WTC11 (cell line): ENCODE data around the gene SETD3. TPM values are rescaled to one million over a fixed set of nuclear protein-coding genes. Genes with fewer than 3 reads are reported as not detected.
A peak's percentile ranks its signal among the peaks of the same experiment; 100 is the strongest.

Source experiments
- ATAC-seq: fragments of 200-7000 bp; cut with Tn5 transposase; 2 replicates; pipeline ENCODE4 v1.10.0; 2021; ENCODE audit warnings: mild to moderate bottlenecking, moderate library complexity
- CTCF ChIA-PET: fragments of 300-600 bp; sonication (Branson Sonifier 250); formaldehyde crosslinking; loops from one replicate; lab custom pipeline; 2021; ENCODE audit warnings: antibody characterized with exemption; lab: Charles Lee
- POLR2A ChIA-PET: fragments of 350-600 bp; sonication (Branson Sonifier 250); formaldehyde crosslinking; loops from one replicate; lab custom pipeline; 2021; ENCODE audit warnings: antibody characterized with exemption; lab: Charles Lee
- DNase-seq: peaks from one replicate; pipeline ENCODE4 v3.0.0; 2021; ENCODE audit warnings: low spot score
- H3K27ac Mint-ChIP-seq: 2 replicates; pipeline ENCODE4 v1.8.0; 2021; ENCODE audit warnings: mixed read lengths
- H3K27me3 Mint-ChIP-seq: 2 replicates; pipeline ENCODE4 v1.8.0; 2021; ENCODE audit warnings: low read depth, mild to moderate bottlenecking, moderate library complexity, mixed read lengths
- H3K36me3 Mint-ChIP-seq: 2 replicates; pipeline ENCODE4 v1.8.0; 2021; ENCODE audit warnings: mixed read lengths
- H3K4me1 Mint-ChIP-seq: 2 replicates; pipeline ENCODE4 v1.8.0; 2022; ENCODE audit warnings: mixed read lengths
- H3K4me3 Mint-ChIP-seq: 2 replicates; pipeline ENCODE4 v1.8.0; 2021; ENCODE audit warnings: mild to moderate bottlenecking, moderate library complexity, mixed read lengths
- H3K9me3 Mint-ChIP-seq: 2 replicates; pipeline ENCODE4 v1.8.0; 2021; ENCODE audit warnings: mixed read lengths
- CREB1 ChIP-seq: sonication (generic); formaldehyde crosslinking; IDR thresholded peaks from 2 replicates; pipeline ENCODE4 v1.8.0; 2023; ENCODE audit warnings: mild to moderate bottlenecking, missing genetic modification reagents
- CREM ChIP-seq: sonication (generic); formaldehyde crosslinking; IDR thresholded peaks from 2 replicates; pipeline ENCODE4 v1.8.1; 2022; ENCODE audit warnings: mild to moderate bottlenecking, missing genetic modification reagents, moderate library complexity
- ELF4 ChIP-seq: sonication (generic); formaldehyde crosslinking; IDR thresholded peaks from 2 replicates; pipeline ENCODE4 v1.8.1; 2022; ENCODE audit warnings: low read depth, mild to moderate bottlenecking, moderate library complexity, missing genetic modification reagents
- EMX1 ChIP-seq: fragments of 250-450 bp; sonication (Bioruptor Pico); IDR thresholded peaks from 2 replicates; pipeline ENCODE4 v1.8.0; 2021; ENCODE audit warnings: mild to moderate bottlenecking
- ETV6 ChIP-seq: sonication (generic); formaldehyde crosslinking; IDR thresholded peaks from 2 replicates; pipeline ENCODE4 v1.8.1; 2022; ENCODE audit warnings: mild to moderate bottlenecking, missing genetic modification reagents
- FOXK1 ChIP-seq: sonication (generic); formaldehyde crosslinking; IDR thresholded peaks from 2 replicates; pipeline ENCODE4 v1.8.0; 2022; ENCODE audit warnings: mild to moderate bottlenecking, moderate library complexity, missing genetic modification reagents
- FOXP1 ChIP-seq: sonication (generic); formaldehyde crosslinking; IDR thresholded peaks from 2 replicates; pipeline ENCODE4 v1.8.0; 2022; ENCODE audit warnings: missing genetic modification reagents, mild to moderate bottlenecking, moderate library complexity, borderline replicate concordance
- GRHL2 ChIP-seq: fragments of 250-450 bp; sonication (Bioruptor Pico); IDR thresholded peaks from 2 replicates; pipeline ENCODE4 v1.8.0; 2022; ENCODE audit warnings: mild to moderate bottlenecking, moderate library complexity; ENCODE audit not compliant: insufficient replicate concordance, severe bottlenecking
- MYBL2 ChIP-seq: sonication (generic); formaldehyde crosslinking; IDR thresholded peaks from 2 replicates; pipeline ENCODE4 v1.8.1; 2023; ENCODE audit warnings: mild to moderate bottlenecking, moderate library complexity, missing genetic modification reagents
- NFATC4 ChIP-seq: fragments of 250-450 bp; sonication (Bioruptor Pico); IDR thresholded peaks from 2 replicates; pipeline ENCODE4 v1.9.0; 2021; ENCODE audit warnings: mild to moderate bottlenecking
- PRRX2 ChIP-seq: fragments of 250-450 bp; sonication (Bioruptor Pico); IDR thresholded peaks from 2 replicates; pipeline ENCODE4 v1.8.0; 2021; ENCODE audit warnings: mild to moderate bottlenecking
- SOX15 ChIP-seq: fragments of 250-450 bp; sonication (Bioruptor Pico); IDR thresholded peaks from 2 replicates; pipeline ENCODE4 v1.9.0; 2021; ENCODE audit warnings: mild to moderate bottlenecking
- TCF7 ChIP-seq: sonication (generic); formaldehyde crosslinking; IDR thresholded peaks from 2 replicates; pipeline ENCODE4 v1.8.0; 2022; ENCODE audit warnings: mild to moderate bottlenecking, low read depth, missing genetic modification reagents, moderate library complexity
- ZNF423 ChIP-seq: fragments of 250-450 bp; sonication (Bioruptor Pico); IDR thresholded peaks from 2 replicates; pipeline ENCODE4 v2.1.2; 2022; ENCODE audit warnings: mild to moderate bottlenecking, moderate library complexity
- ZNF532 ChIP-seq: fragments of 250-450 bp; sonication (Bioruptor Pico); IDR thresholded peaks from 2 replicates; pipeline ENCODE4 v1.9.0; 2021; ENCODE audit warnings: mild to moderate bottlenecking, borderline replicate concordance
- total RNA-seq: library from RNA; stranded (reverse); gene quantifications from 3 replicates; pipeline ENCODE4 v1.2.3, GENCODE V29; 2021
- TF ChIP-seq, protein P1 (sequence below): sonication (generic); formaldehyde crosslinking; IDR thresholded peaks from 2 replicates; pipeline ENCODE4 v1.8.0; 2022; ENCODE audit warnings: missing genetic modification reagents
- TF ChIP-seq, protein P2 (sequence below): sonication (generic); formaldehyde crosslinking; IDR thresholded peaks from 2 replicates; pipeline ENCODE4 v1.8.1; 2023; ENCODE audit warnings: mild to moderate bottlenecking, missing genetic modification reagents
- TF ChIP-seq, protein P3 (sequence below): sonication (generic); formaldehyde crosslinking; IDR thresholded peaks from 2 replicates; pipeline ENCODE4 v1.8.1; 2022; ENCODE audit warnings: low read depth, missing genetic modification reagents, borderline replicate concordance
- TF ChIP-seq, protein P4 (sequence below): sonication (generic); formaldehyde crosslinking; conservative IDR thresholded peaks from 2 replicates; pipeline ENCODE4 v1.8.1; 2022; ENCODE audit warnings: mild to moderate bottlenecking, missing genetic modification reagents

SETD3 gene
- total RNA-seq, 1 experiment from 2014 or later = 53.1 TPM

DNA sequence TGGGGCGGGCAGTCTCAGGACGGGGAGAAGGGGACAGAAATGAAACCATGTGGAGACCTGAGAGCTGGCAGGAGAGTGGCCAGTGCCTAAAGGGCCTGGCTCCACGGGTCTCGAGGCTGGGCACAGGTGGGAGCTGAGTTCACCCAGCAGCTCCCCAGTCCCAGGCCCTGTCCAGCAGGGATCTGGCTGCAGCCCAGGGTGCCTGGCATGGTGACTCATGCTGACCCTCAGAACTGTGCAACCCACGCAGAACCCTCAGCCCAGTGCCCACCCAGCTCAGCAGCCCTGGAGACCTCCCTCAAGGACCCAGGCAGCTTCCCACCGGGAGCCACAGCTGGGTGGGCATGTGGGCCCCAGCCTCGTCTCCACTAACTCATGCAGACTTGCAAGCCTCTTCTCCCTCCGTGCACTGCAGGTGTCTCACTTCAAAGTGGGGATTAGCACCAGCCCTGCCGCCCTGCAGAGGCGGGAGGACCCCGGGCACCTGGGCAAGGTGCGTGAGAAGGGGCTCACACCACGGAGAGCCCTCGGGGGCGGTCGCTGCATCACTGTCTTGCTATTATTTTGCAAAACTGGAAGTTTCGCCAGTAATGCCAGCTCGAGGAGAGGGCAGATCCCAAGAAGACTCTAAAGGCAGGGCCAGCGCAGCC, 46.9 kb upstream of the SETD3 start:
- H3K27ac Mint-ChIP-seq = peak overlapping the region; percentile 9; the same call in 1 of the 2 replicates
- ATAC-seq (no peak), DNase-seq (no peak)
- H3K4me1 Mint-ChIP-seq = peaks cover 60% of the 10 kb centered on the region
- no peak overlapping the region for H3K4me3 Mint-ChIP-seq
- CTCF ChIA-PET = interaction anchor here (0.5 to 1.7 kb wide), 7 partner anchors 11 to 259 kb away, joined by 3 to 5 read pairs (median 3); no protein-coding TSS in a partner anchor
- H3K36me3 Mint-ChIP-seq = no peaks in the 10 kb centered on the region
- POLR2A ChIA-PET = no interaction called here
- no peaks in the 10 kb centered on the region for H3K27me3 Mint-ChIP-seq
- no peaks in the 10 kb centered on the region for H3K9me3 Mint-ChIP-seq
- TF ChIP-seq ZNF423 (peak; percentile 67), ELF4 (CRISPR knock-in tag) (no peak), EMX1 (CRISPR knock-in tag) (no peak)

GRCh38 chr14:99527026-99527425, 46.4 kb upstream of the SETD3 start:
- Mint-ChIP-seq H3K4me3 (no peak overlapping the region), H3K27me3 (no peaks in the 10 kb centered on the region), H3K4me1 (peaks cover 63% of the 10 kb centered on the region), H3K27ac (peak overlapping the region; percentile 9; the same call in 1 of the 2 replicates), H3K9me3 (no peaks in the 10 kb centered on the region), H3K36me3 (no peaks in the 10 kb centered on the region)
- POLR2A ChIA-PET = no interaction called here
- ATAC-seq (no peak), DNase-seq (no peak)
- TF ChIP-seq, protein P1, sequence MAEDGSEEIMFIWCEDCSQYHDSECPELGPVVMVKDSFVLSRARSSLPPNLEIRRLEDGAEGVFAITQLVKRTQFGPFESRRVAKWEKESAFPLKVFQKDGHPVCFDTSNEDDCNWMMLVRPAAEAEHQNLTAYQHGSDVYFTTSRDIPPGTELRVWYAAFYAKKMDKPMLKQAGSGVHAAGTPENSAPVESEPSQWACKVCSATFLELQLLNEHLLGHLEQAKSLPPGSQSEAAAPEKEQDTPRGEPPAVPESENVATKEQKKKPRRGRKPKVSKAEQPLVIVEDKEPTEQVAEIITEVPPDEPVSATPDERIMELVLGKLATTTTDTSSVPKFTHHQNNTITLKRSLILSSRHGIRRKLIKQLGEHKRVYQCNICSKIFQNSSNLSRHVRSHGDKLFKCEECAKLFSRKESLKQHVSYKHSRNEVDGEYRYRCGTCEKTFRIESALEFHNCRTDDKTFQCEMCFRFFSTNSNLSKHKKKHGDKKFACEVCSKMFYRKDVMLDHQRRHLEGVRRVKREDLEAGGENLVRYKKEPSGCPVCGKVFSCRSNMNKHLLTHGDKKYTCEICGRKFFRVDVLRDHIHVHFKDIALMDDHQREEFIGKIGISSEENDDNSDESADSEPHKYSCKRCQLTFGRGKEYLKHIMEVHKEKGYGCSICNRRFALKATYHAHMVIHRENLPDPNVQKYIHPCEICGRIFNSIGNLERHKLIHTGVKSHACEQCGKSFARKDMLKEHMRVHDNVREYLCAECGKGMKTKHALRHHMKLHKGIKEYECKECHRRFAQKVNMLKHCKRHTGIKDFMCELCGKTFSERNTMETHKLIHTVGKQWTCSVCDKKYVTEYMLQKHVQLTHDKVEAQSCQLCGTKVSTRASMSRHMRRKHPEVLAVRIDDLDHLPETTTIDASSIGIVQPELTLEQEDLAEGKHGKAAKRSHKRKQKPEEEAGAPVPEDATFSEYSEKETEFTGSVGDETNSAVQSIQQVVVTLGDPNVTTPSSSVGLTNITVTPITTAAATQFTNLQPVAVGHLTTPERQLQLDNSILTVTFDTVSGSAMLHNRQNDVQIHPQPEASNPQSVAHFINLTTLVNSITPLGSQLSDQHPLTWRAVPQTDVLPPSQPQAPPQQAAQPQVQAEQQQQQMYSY (CRISPR knock-in tag) = no peak
- no peak for TF ChIP-seq FOXK1
- TF ChIP-seq, protein P2, sequence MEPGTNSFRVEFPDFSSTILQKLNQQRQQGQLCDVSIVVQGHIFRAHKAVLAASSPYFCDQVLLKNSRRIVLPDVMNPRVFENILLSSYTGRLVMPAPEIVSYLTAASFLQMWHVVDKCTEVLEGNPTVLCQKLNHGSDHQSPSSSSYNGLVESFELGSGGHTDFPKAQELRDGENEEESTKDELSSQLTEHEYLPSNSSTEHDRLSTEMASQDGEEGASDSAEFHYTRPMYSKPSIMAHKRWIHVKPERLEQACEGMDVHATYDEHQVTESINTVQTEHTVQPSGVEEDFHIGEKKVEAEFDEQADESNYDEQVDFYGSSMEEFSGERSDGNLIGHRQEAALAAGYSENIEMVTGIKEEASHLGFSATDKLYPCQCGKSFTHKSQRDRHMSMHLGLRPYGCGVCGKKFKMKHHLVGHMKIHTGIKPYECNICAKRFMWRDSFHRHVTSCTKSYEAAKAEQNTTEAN (CRISPR knock-in tag) = no peak
- TF ChIP-seq CREM (CRISPR knock-in tag) = no peak
- TF ChIP-seq, all 79 proteins: peak for 0
- CTCF ChIA-PET = interaction anchor here (0.5 to 1.7 kb wide), 6 partner anchors 11 to 258 kb away, joined by 3 to 5 read pairs (median 3); no protein-coding TSS in a partner anchor

- DNase-seq = no peak
- TF ChIP-seq NFATC4 (CRISPR knock-in tag) = no peak
- no peak for TF ChIP-seq ETV6 (CRISPR knock-in tag)
- no peak for TF ChIP-seq GRHL2 (CRISPR knock-in tag)
- no peak for TF ChIP-seq MYBL2
- TF ChIP-seq ZNF532 = no peak
- TF ChIP-seq, protein P3, sequence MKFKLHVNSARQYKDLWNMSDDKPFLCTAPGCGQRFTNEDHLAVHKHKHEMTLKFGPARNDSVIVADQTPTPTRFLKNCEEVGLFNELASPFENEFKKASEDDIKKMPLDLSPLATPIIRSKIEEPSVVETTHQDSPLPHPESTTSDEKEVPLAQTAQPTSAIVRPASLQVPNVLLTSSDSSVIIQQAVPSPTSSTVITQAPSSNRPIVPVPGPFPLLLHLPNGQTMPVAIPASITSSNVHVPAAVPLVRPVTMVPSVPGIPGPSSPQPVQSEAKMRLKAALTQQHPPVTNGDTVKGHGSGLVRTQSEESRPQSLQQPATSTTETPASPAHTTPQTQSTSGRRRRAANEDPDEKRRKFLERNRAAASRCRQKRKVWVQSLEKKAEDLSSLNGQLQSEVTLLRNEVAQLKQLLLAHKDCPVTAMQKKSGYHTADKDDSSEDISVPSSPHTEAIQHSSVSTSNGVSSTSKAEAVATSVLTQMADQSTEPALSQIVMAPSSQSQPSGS = no peak
- TF ChIP-seq ZNF423 = no peak
- no peak for TF ChIP-seq SOX15 (CRISPR knock-in tag)
- no peak for TF ChIP-seq PRRX2 (CRISPR knock-in tag)
- no peak for TF ChIP-seq FOXP1 (CRISPR knock-in tag)
- TF ChIP-seq, protein P4, sequence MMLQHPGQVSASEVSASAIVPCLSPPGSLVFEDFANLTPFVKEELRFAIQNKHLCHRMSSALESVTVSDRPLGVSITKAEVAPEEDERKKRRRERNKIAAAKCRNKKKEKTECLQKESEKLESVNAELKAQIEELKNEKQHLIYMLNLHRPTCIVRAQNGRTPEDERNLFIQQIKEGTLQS (CRISPR knock-in tag) = no peak
- TF ChIP-seq CREB1 (CRISPR knock-in tag) = no peak
- no peak for TF ChIP-seq TCF7 (CRISPR knock-in tag)
Measured at GRCh38 chr14:99525699-99526080, 45.0 kb upstream of the SETD3 start.

More at GRCh38 chr14:99525699-99526080, 45.0 kb upstream of the SETD3 start:
- Mint-ChIP-seq H3K4me3 (no peak overlapping the region), H3K27ac (no peak overlapping the region), H3K36me3 (no peaks in the 10 kb centered on the region), H3K27me3 (no peaks in the 10 kb centered on the region), H3K9me3 (no peaks in the 10 kb centered on the region), H3K4me1 (peaks cover 57% of the 10 kb centered on the region)
- ChIA-PET POLR2A (no interaction called here), CTCF (interaction anchor here (1.2 to 1.8 kb wide), 3 partner anchors 23 to 92 kb away, joined by 5 to 6 read pairs (median 6); no protein-coding TSS in a partner anchor)
- no peak for ATAC-seq
